TTC549 (cell line): Measurements from ENCODE around the gene THAP6.
"Not testable (repeated sequence)": the region's sequence is repeated elsewhere in the genome, so short reads cannot be mapped to it uniquely, and the experiment has no call there.

ENCODE experiments used
- FAIRE-seq: peaks from 2 replicates; lab custom pipeline; 2012; peaks lifted over from hg19 to GRCh38; lab: Jason Lieb, UNC

The THAP6 gene

GRCh38 chr4:75525910-75526309, 11.6 kb downstream of the THAP6 start:
- FAIRE-seq: no peak

GRCh38 chr4:75527482-75527881, 13.2 kb downstream of the THAP6 start:
- FAIRE-seq: no peak

- no peak for FAIRE-seq
These were observed 16.5 kb downstream of the THAP6 start for GRCh38 chr4:75530556-75531322.

- not testable (repeated sequence) for FAIRE-seq
These were observed 17.4 kb downstream of the THAP6 start for GRCh38 chr4:75531536-75532143.

GRCh38 chr4:75533339-75533887, 19.1 kb downstream of the THAP6 start:
- not testable (repeated sequence) for FAIRE-seq

- not testable (repeated sequence) for FAIRE-seq
These were observed 19.7 kb downstream of the THAP6 start for GRCh38 chr4:75533926-75534325.

GRCh38 chr4:75537308-75537707, 23.0 kb downstream of the THAP6 start:
- not testable (repeated sequence) for FAIRE-seq

- FAIRE-seq: no peak
These were observed 28.6 kb downstream of the THAP6 start for GRCh38 chr4:75542824-75543223.

- not testable (repeated sequence) for FAIRE-seq
These were observed 29.9 kb downstream of the THAP6 start for GRCh38 chr4:75544220-75544619.

- no peak for FAIRE-seq
These were observed 30.6 kb downstream of the THAP6 start for GRCh38 chr4:75544870-75545269.

- FAIRE-seq: no peak
These were observed 31.3 kb downstream of the THAP6 start for GRCh38 chr4:75545526-75545925.

- FAIRE-seq: no peak
These were observed 33.5 kb downstream of the THAP6 start for GRCh38 chr4:75547647-75548387.

- no peak for FAIRE-seq
These were observed 34.7 kb downstream of the THAP6 start for GRCh38 chr4:75549019-75549418.

GRCh38 chr4:75552452-75552851, 38.2 kb downstream of the THAP6 start:
- FAIRE-seq: no peak

GRCh38 chr4:75555294-75556164, 41.3 kb downstream of the THAP6 start, which contains the start of gene ODAPH:
TSS of gene ODAPH (plus strand) at chr4:75556066. CDS start at chr4:75556083, 17 bp downstream.
- no peak for FAIRE-seq

- no peak for FAIRE-seq
These were observed 43.4 kb downstream of the THAP6 start for GRCh38 chr4:75557696-75558095.

- FAIRE-seq: no peak
These were observed 47.5 kb downstream of the THAP6 start for GRCh38 chr4:75561789-75562188.

GRCh38 chr4:75564023-75564422, 49.8 kb downstream of the THAP6 start:
- FAIRE-seq: no peak

GRCh38 chr4:75565481-75565880, 51.2 kb downstream of the THAP6 start:
- no peak for FAIRE-seq

- FAIRE-seq: no peak
These were observed 52.6 kb downstream of the THAP6 start for GRCh38 chr4:75566911-75567310.

- no peak for FAIRE-seq
These were observed 53.5 kb downstream of the THAP6 start for GRCh38 chr4:75567725-75568124.
